H1 (cell line): Measurements from ENCODE around the gene MRPS18B. TPM values are rescaled to one million over a fixed set of nuclear protein-coding genes. Genes with fewer than 3 reads are reported as not detected.

Experiments
- EGR1 ChIP-seq: IDR thresholded peaks from 2 replicates; pipeline ENCODE4 v1.6.1; 2011; ENCODE audit warnings: low read depth, low read length, borderline replicate concordance
- FOSL1 ChIP-seq: IDR thresholded peaks from 2 replicates; pipeline ENCODE4 v1.6.1; 2011; ENCODE audit warnings: mild to moderate bottlenecking, low read depth, low read length, moderate library complexity; ENCODE audit not compliant: insufficient read depth
- HDAC6 ChIP-seq: IDR thresholded peaks from one replicate; pipeline ENCODE4 v1.7.1; 2012; ENCODE audit warnings: low read depth, mild to moderate bottlenecking, inconsistent platforms, low read length, moderate library complexity
- KDM5A ChIP-seq: fragments of 200-600 bp; IDR thresholded peaks from 2 replicates; pipeline ENCODE4 v1.7.1; 2012; ENCODE audit warnings: mild to moderate bottlenecking, low read length, inconsistent platforms, mixed read lengths
- NANOG ChIP-seq: IDR thresholded peaks from 2 replicates; pipeline ENCODE4 v1.6.1; 2011; ENCODE audit warnings: low read length, low read depth, mild to moderate bottlenecking, inconsistent platforms; ENCODE audit not compliant: insufficient read depth, poor library complexity, severe bottlenecking
- polyA plus RNA-seq, 7 experiments: library from polyadenylated mRNA; depleted of rRNA in 3 of 7; stranded (reverse) in 5 of 7; unstranded in 2 of 7; fragments of >200 nt in 5 of 7; fragments of 200-250 nt in 2 of 7; gene quantifications; 1 replicate in 5 of 7; 2 replicates in 1 of 7; 4 replicates in 1 of 7; pipeline versions ENCODE4 v1.2.1 to v1.2.3, GENCODE V29; 2011 to 2013; ENCODE audit warnings: missing spikeins in 2 of 7, mixed read lengths in 2 of 7
- total RNA-seq: library from RNA; stranded (reverse); fragmentation: NEBNext Ultra II Directional; extraction: Animal tissue kit (Norgen Biotek cat#: 25700); gene quantifications from 2 replicates; pipeline ENCODE4 v1.2.1, GENCODE V29; 2021

MRPS18B gene
- total and polyA plus RNA-seq, 2 of the 8 experiments (the other 6 are each of a cell fraction or from before 2014, with no cell fraction given), result 57.8 to 83.3 TPM

- TF ChIP-seq HDAC6 (no peak), KDM5A (no peak), EGR1 (no peak), NANOG (no peak), FOSL1 (no peak)
Measured at GRCh38 chr6:30572148-30572547, 45.5 kb upstream of the MRPS18B start (continued).
